ENCODE measurements around the gene NDRG2. TPM values are rescaled to one million over a fixed set of nuclear protein-coding genes. Genes with fewer than 3 reads are reported as not detected.

NDRG2 gene
- total RNA-seq, 1 experiment from 2014 or later = 18.9 TPM

GRCh38 chr14:20996521-20996920 is 28.3 kb downstream of the NDRG2 start:
- ATAC-seq (no peak), DNase-seq (ENCODE audit: low read depth, low spot score) (no peak)
- TF ChIP-seq CTCF (IDR thresholded peaks at IDR 0.05 in 2 of 3, conservative IDR thresholded peaks at IDR 0.05 in 1 of 3; ENCODE audit: borderline replicate concordance in 1 of 3, insufficient read depth in 1 of 3, low read depth in 2 of 3, low read length in 2 of 3) (no peak), ZBTB33 (IDR thresholded peaks at IDR 0.05; ENCODE audit: extremely low read depth, insufficient replicate concordance, low read length) (no peak), RAD21 (IDR thresholded peaks at IDR 0.05; ENCODE audit: low read depth) (no peak), EGR1 (IDR thresholded peaks at IDR 0.05; ENCODE audit: low read depth) (no peak), ELF1 (IDR thresholded peaks at IDR 0.05; ENCODE audit: borderline replicate concordance, low read depth) (no peak), CBX3 (IDR thresholded peaks at IDR 0.05; ENCODE audit: low read depth) (no peak), FOSL1 (IDR thresholded peaks at IDR 0.05; ENCODE audit: low read depth) (no peak), CEBPB (IDR thresholded peaks at IDR 0.05; ENCODE audit: low read depth) (no peak), EZH2phosphoT487 (IDR thresholded peaks at IDR 0.05; ENCODE audit: borderline replicate concordance) (no peak), MAX (IDR thresholded peaks at IDR 0.05) (no peak), YY1 (IDR thresholded peaks at IDR 0.05; ENCODE audit: extremely low read depth, insufficient replicate concordance, low read depth, low read length) (no peak), ATF3 (IDR thresholded peaks at IDR 0.05) (no peak), JUND (IDR thresholded peaks at IDR 0.05) (no peak), SP1 (IDR thresholded peaks at IDR 0.05; ENCODE audit: low read depth) (no peak), SIN3A (IDR thresholded peaks at IDR 0.05; ENCODE audit: low read depth) (no peak), TCF7L2 (IDR thresholded peaks at IDR 0.05; ENCODE audit: borderline replicate concordance, extremely low read depth, insufficient read depth, insufficient read length) (no peak), ZFX (IDR thresholded peaks at IDR 0.05) (no peak)
- Histone ChIP-seq H3K4me2 (ENCODE audit: low read length) (no peak overlapping the region), H2AFZ (ENCODE audit: low read depth, low read length, poor library complexity, severe bottlenecking) (no peak overlapping the region), H3K4me3 (replicated peaks in 1 of 2; ENCODE audit: low read depth in 1 of 2, low read length in 2 of 2) (no peak overlapping the region), H3K36me3 (ENCODE audit: control insufficient read depth in 1 of 2, insufficient read depth in 2 of 2, low read length in 2 of 2) (peaks cover 33 to 47% of the 10 kb centered on the region in 2 experiments; a peak in 3 of 4 replicates), H3K27me3 (ENCODE audit: insufficient read depth, low read length) (no peaks in the 10 kb centered on the region), H3K4me1 (ENCODE audit: control insufficient read depth in 1 of 2, insufficient read depth in 2 of 2, low read length in 2 of 2) (peaks cover 7 to 13% of the 10 kb centered on the region in 2 experiments; a peak in 3 of 4 replicates), H3K9ac (ENCODE audit: low read length) (no peak overlapping the region), H3K79me2 (ENCODE audit: insufficient read depth, low read length) (peaks cover 17% of the 10 kb centered on the region), H3K9me3 (ENCODE audit: control insufficient read depth in 1 of 2, insufficient read depth in 1 of 2, low read depth in 1 of 2, low read length in 2 of 2) (no peaks in the 10 kb centered on the region), H3K9me2 (ENCODE audit: insufficient read depth) (no peaks in the 10 kb centered on the region), H4K20me1 (ENCODE audit: insufficient read depth) (no peaks in the 10 kb centered on the region), H3K27ac (ENCODE audit: low read depth, low read length) (no peak overlapping the region)
- no TSS peak for BruUV-seq (replicated peaks)
- intact Hi-C loops (cut with micrococcal nuclease) = no loop called here
- ChIA-PET RAD21 (ENCODE audit: low non-redundant PET in 1 of 2, low total read pairs in 2 of 2, uncharacterized antibody in 2 of 2, unreplicated experiment in 2 of 2) (no interaction called here), POLR2A (no interaction called here), CTCF (interaction anchor here (0.9 kb wide), 1 partner anchor 11 kb away, joined by 3 read pairs; no protein-coding TSS in a partner anchor)

Data from HCT116 (cell line).